HG02798 (cell line): Measurements from ENCODE around the gene TBC1D14.

ENCODE experiments used
- ATAC-seq: cut with Tn5 transposase; IDR thresholded peaks from one replicate; pipeline ENCODE4 v1.9.1; 2021; ENCODE audit warnings: mild to moderate bottlenecking; ENCODE audit not compliant: unreplicated experiment, poor library complexity

TBC1D14 gene

GRCh38 chr4:7052923-7053715 is 143.5 kb downstream of the TBC1D14 start:
- ATAC-seq: no peak

DNA sequence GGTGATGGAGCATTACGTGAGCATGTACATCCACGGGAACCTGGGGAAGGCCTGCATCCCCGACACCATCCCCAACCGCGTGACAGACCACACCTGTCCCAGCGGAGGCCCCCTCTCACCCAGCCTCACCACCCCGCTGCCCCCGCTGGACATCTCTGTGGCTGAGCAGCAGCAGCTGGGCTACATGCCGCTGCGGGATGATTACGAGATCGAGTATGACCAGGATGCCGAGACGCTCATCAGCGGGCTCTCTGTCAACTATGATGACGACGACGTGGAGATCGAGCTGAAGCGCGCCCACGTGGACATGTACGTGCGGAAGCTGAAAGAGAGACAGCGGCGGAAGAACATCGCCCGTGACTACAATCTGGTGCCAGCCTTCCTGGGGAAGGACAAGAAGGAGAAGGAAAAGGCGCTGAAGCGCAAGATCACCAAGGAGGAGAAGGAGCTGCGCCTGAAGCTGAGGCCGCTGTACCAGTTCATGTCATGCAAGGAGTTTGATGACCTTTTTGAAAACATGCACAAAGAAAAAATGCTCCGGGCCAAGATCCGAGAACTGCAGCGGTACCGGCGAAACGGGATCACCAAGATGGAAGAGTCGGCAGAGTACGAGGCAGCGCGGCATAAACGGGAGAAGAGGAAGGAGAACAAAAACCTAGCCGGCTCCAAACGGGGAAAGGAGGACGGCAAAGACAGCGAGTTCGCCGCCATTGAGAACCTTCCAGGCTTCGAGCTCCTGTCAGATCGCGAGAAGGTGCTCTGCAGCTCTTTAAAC is 144.7 kb downstream of the TBC1D14 start:
- no peak for ATAC-seq

GRCh38 chr4:7055111-7055989 is 145.7 kb downstream of the TBC1D14 start:
- ATAC-seq: no peak

DNA sequence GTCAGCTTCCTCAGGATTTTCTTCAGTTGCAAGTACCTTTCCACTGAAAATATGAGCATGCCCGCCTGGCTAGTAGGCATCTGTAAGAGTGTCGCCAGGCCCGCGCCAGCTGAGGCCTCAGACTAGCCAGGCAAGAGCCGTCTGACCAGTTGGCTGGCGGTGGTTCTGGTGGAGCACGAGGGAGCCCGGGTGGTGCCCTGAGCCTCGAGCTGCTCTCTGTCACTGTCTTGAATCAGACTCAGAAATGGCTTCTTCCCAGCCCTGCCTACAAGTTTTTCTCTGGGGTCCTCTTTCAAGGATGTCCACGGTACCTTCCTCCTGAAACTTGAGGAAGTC is 146.3 kb downstream of the TBC1D14 start:
- no peak for ATAC-seq

DNA sequence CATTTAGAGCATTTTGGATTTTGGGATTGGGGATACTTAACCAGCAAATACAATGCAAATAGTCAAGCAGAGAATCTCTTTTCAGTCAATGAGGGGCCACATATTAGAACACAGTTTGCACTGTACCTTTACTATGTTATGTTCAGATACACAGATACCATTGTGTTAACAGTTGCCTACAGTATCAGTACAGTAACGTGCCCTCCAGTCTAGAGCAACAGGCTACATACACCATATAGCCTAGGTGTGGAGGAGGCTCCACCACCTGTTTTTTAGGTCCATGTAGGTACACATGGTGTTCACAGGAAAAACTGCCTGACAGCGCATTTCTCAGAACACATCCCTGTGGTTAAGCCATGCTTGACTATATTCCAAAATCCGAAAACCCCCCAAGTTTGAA is 149.2 kb downstream of the TBC1D14 start:
- peak; percentile 21 for ATAC-seq

GRCh38 chr4:7059662-7060061 is 150.0 kb downstream of the TBC1D14 start:
- no peak for ATAC-seq

DNA sequence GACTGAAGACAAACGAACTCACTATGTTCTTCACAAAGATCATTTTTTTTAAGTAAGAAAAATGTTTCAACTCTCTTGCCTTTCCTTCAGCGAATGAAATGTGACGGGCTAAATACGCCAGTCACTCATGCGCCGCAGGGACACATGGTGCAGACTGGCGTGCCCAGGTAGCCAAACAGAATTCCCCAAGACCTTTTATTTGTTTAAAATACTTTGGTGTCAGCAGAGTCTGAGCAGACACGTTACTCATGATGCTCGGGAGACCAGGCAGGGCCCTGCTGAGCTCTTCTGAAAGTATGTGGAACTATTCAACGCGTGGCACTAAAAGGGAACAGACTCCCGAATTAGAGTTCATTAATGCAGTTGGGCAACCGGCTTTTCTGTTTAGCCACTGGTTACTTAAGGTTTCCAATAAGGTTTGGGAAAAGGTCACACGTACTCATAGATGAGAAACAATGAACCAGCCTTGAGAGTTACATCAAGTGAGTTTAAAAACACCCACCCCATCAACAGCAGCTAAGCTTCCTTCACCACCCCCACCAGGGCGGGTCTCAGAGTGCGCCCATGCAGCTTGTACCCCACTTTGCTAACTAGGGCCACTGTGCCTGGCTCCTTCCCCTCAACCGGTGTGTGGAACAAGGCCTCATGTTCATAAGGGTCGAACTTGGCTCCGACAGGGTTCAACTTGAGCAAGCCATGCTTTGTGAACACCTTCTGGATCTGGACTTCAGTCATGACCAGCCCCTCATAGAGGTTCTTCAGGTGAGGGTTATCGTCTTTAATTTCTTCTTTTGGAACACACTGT is 150.9 kb downstream of the TBC1D14 start:
- ATAC-seq: no peak

- no peak for ATAC-seq
Measured at GRCh38 chr4:7061815-7062214, 152.2 kb downstream of the TBC1D14 start.

DNA sequence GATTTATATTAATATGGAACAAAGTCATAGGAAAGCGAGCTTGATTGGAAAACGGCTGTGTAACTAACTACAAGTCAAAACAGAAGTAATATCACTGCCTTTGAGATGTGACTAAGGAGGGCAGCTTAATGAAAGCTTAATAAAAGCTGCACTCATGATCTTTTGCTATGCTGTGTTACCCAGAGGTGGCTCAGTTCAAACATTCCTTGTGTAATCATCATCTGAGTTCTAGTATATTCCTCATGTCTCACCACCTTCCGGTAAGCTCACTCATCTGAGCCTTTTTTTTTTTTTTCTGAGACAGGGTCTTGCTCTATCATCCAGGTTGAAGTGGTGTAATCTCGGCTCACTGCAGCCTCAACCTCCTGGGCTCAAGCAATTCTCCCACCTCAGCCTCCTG is 153.2 kb downstream of the TBC1D14 start:
- ATAC-seq: no peak

- no peak for ATAC-seq
Measured at GRCh38 chr4:7063362-7063761, 153.7 kb downstream of the TBC1D14 start.

GRCh38 chr4:7066006-7066405 is 156.4 kb downstream of the TBC1D14 start:
- no peak for ATAC-seq

DNA sequence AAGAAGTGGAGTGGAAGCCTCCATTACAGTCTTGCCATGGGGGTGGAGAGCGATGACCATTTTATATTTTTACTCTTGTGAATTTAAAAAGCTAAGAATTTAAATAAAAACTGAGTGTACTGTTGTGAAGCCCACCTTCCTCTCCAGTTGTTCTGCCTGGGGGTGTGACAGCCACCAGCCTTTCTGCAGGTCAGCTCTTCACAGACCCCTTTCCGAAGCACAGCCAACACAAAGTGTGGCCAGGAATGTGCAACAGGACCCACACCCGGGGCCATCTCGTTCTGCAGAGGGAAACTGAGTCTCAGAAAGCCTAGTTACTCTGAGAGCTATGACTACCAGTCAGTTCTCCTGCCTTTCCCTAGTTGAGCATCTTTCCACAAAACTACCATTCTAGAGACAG is 156.9 kb downstream of the TBC1D14 start:
- no peak for ATAC-seq

DNA sequence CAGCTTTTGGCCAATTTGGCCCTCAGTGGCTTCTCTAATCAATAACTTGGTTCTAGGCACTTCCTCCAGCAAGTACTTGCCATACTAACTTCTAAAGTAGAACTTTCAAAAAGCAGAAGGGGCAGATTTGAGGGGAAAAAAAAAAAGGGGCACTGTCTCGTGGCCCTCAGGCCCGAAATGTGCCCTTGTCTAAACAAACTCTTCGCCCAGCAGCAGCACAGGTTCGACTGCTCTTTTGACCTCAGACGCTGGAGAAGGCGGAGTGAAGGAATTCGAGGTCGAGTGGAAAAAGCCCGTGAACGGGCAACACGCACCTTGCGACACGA is 157.5 kb downstream of the TBC1D14 start:
- ATAC-seq: no peak

GRCh38 chr4:7067452-7068278 is 158.0 kb downstream of the TBC1D14 start, which contains the start of gene GRPEL1:
Gene GRPEL1, minus strand, starts transcription at chr4:7068064. Its CDS starts 32 bp downstream, at chr4:7068032.
- ATAC-seq: peak; percentile 94

GRCh38 chr4:7068279-7068842 is 158.7 kb downstream of the TBC1D14 start:
- ATAC-seq: peak; percentile 17

DNA sequence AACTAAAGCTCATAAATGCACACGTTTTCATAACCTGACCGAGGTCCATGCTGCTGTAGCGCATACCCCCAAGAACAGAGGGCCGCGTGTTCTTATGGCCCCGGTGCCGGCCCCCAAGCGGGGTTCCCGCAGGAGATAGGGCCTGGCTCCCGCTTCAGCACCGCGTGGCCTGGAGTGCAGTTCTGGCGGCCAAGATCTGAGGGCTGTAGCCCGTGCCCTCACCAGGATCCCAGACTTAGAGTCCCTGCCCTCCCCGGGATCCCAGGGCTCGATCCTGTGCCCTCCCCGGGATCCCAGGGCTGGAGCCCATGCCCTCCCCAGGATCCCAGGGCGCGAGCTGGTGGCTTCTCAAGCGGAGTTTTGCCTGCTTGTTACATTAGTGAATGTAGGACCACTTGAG is 159.3 kb downstream of the TBC1D14 start:
- ATAC-seq: no peak

DNA sequence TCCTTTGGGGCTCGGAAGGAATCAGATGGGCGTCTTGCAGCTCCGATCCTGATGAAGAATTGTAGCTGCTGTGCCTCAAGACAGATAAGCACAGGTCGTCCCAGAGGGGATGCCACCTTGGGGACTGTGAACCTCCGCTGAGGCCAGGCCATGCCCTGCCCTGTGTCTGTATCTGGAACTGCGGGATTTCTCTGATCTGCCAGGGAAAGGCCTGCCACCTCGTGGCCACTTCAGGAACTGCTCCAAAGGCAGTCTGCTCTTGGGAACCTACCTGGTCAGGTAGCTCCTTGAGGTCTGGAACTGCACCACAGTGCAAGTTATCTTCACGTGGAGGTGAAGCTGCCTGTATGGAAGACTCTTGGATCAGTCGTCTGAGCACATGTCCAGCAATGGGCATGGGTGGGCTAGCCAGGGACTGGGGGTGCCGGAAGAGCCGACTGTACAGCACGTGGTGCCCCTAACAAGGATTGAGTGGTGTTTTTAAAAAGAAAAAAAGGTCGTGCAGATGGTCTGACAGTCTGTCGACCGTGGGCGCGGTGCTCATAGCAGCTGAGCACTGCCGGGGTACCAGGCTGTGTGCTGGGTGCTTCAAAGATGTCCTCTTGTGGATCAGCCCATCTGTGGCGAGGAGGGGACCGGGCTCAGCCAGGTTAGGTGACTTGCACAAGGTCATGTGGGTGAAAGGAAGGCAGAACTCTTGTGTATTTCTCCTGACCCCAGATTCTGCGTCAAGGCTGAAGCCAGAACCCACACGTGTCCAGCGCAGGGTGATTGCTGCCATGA is 161.3 kb downstream of the TBC1D14 start:
- peak; percentile 33 for ATAC-seq

DNA sequence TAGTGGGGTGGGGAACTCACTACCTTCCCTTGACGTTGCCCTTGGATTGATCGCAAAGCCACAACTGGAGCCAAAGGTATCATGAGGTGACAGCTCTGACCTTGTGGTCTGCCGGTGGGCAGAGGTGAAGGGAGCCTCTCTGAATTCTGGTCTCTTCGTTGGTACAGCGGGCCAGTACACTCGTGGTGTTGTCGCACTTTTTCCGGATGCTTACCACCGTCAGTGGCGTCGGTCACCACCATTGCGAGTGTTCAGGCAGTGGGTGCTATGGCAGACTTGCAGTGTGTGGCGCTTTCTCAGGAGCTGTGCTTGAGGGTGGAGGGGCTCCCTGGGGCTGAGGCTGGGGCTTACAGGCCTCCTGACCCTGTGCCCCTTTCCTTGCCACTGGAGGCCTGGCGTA is 163.4 kb downstream of the TBC1D14 start:
- ATAC-seq: no peak
